ENCODE data around the gene PRSS22.

- TF ChIP-seq CTCF (IDR thresholded peaks at IDR 0.05; ENCODE audit: poor library complexity, severe bottlenecking), result no peak
- TF ChIP-seq POLR2AphosphoS5 (IDR thresholded peaks at IDR 0.05), result no peak
- no peak for TF ChIP-seq REST (IDR thresholded peaks at IDR 0.05; ENCODE audit: borderline replicate concordance)
- TF ChIP-seq RAD21 (conservative IDR thresholded peaks at IDR 0.05), result no peak
- no peak for TF ChIP-seq EZH2 (IDR thresholded peaks at IDR 0.05; ENCODE audit: borderline replicate concordance, insufficient read depth, low read length, poor library complexity, severe bottlenecking)
- TF ChIP-seq EP300 (conservative IDR thresholded peaks at IDR 0.05; ENCODE audit: poor library complexity, severe bottlenecking), result no peak
- no peak for TF ChIP-seq SMC3 (conservative IDR thresholded peaks at IDR 0.05; ENCODE audit: poor library complexity)
- TF ChIP-seq TAF1 (IDR thresholded peaks at IDR 0.05; ENCODE audit: low read depth), result no peak
Observed at GRCh38 chr16:2896480-2897010, 38.6 kb upstream of the PRSS22 start.
